ENCODE results near the gene GLRX5.

The GLRX5 gene

GRCh38 chr14:95522116-95522515, 12.7 kb upstream of the GLRX5 start:
- Histone ChIP-seq H3K27ac (ENCODE audit: low read depth, low read length) (no peak overlapping the region), H3K27me3 (ENCODE audit: control insufficient read depth in 1 of 2, insufficient read depth in 2 of 2, low read length in 2 of 2) (peaks cover 0 to 4% of the 10 kb centered on the region in 2 donors), H3K4me1 (ENCODE audit: insufficient read depth, low read length) (peaks cover 31% of the 10 kb centered on the region), H3K9ac (ENCODE audit: low read length) (no peak overlapping the region), H3K9me3 (ENCODE audit: low read length) (no peaks in the 10 kb centered on the region), H3K36me3 (ENCODE audit: insufficient read depth, low read length) (no peaks in the 10 kb centered on the region), H3K4me3 (ENCODE audit: low read depth in 1 of 2, low read length in 2 of 2) (no peak overlapping the region)

DNA sequence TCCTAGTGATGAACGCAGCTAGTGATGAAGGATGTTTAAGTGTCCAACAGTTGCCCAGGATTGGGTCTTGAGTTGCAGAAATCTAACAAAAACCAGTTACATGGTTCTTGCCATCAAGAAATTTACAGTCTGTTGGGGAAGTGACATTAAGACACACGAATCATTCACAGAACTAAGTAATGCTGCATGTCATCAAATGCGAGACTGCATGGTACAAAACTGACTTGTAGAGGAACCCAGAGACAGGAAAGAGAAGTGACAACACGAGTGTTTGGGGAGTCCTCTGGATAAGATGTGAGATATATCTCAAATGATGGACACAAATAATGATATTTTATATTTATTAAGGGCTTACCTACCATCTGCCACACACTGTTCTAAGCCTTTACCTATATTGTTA, 12.3 kb upstream of the GLRX5 start:
- Histone ChIP-seq H3K27me3 (ENCODE audit: control insufficient read depth in 1 of 2, insufficient read depth in 2 of 2, low read length in 2 of 2) (no peaks in the 10 kb centered on the region), H3K9ac (ENCODE audit: low read length) (no peak overlapping the region), H3K4me3 (ENCODE audit: low read depth in 1 of 2, low read length in 2 of 2) (no peak overlapping the region), H3K4me1 (ENCODE audit: insufficient read depth, low read length) (peaks cover 31% of the 10 kb centered on the region), H3K27ac (ENCODE audit: low read depth, low read length) (no peak overlapping the region), H3K9me3 (ENCODE audit: low read length) (no peaks in the 10 kb centered on the region), H3K36me3 (ENCODE audit: insufficient read depth, low read length) (no peaks in the 10 kb centered on the region)

- no peak overlapping the region for H3K9ac ChIP-seq (ENCODE audit: low read length)
- no peaks in the 10 kb centered on the region for H3K9me3 ChIP-seq (ENCODE audit: low read length)
- no peak overlapping the region for H3K4me3 ChIP-seq (ENCODE audit: low read depth in 1 of 2, low read length in 2 of 2)
- peaks cover 28% of the 10 kb centered on the region for H3K4me1 ChIP-seq (ENCODE audit: insufficient read depth, low read length)
- no peaks in the 10 kb centered on the region for H3K27me3 ChIP-seq (ENCODE audit: control insufficient read depth in 1 of 2, insufficient read depth in 2 of 2, low read length in 2 of 2)
- no peaks in the 10 kb centered on the region for H3K36me3 ChIP-seq (ENCODE audit: insufficient read depth, low read length)
- H3K27ac ChIP-seq (ENCODE audit: low read depth, low read length) = no peak overlapping the region
These were observed 11.6 kb upstream of the GLRX5 start for GRCh38 chr14:95523051-95523814.

DNA sequence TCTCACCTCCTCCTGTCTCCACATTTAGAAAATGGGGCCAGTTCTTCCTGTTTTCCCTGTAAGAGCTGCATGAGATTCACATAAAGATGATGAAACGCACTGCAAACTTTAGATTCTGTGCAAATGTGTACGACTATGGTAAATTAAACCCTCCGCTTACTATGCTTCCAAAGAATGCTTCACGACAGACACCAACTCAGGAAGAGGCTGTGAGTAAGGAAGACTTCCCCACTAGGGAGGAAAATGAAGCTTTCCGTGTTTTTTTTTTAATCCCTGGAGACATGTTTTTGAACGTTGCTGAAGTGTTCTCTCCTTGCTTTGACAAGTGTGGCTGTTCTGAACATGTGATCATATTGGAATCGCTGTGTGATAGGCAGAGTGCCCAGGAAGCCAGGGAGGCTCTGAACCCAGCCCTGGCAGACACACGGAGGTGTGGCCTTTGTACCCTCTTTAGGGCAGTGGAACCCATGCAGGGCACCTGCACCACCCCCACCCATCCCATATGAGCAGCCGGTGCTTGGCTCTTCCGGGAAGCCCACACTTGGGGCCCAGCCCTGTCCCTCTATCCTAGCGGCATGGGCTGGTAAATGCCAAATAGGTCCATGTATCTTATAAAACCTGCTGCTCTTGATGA, 10.9 kb upstream of the GLRX5 start:
- Histone ChIP-seq H3K27me3 (ENCODE audit: control insufficient read depth in 1 of 2, insufficient read depth in 2 of 2, low read length in 2 of 2) (no peaks in the 10 kb centered on the region), H3K9ac (ENCODE audit: low read length) (no peak overlapping the region), H3K27ac (ENCODE audit: low read depth, low read length) (no peak overlapping the region), H3K36me3 (ENCODE audit: insufficient read depth, low read length) (no peaks in the 10 kb centered on the region), H3K9me3 (ENCODE audit: low read length) (no peaks in the 10 kb centered on the region), H3K4me3 (ENCODE audit: low read depth in 1 of 2, low read length in 2 of 2) (no peak overlapping the region), H3K4me1 (ENCODE audit: insufficient read depth, low read length) (peaks cover 21% of the 10 kb centered on the region)

- Histone ChIP-seq H3K36me3 (ENCODE audit: insufficient read depth, low read length) (no peaks in the 10 kb centered on the region), H3K9me3 (ENCODE audit: low read length) (no peaks in the 10 kb centered on the region), H3K4me3 (ENCODE audit: low read depth in 1 of 2, low read length in 2 of 2) (no peak overlapping the region), H3K27me3 (ENCODE audit: control insufficient read depth in 1 of 2, insufficient read depth in 2 of 2, low read length in 2 of 2) (no peaks in the 10 kb centered on the region), H3K9ac (ENCODE audit: low read length) (no peak overlapping the region), H3K4me1 (ENCODE audit: insufficient read depth, low read length) (peaks cover 13% of the 10 kb centered on the region), H3K27ac (ENCODE audit: low read depth, low read length) (no peak overlapping the region)
These were observed 9.9 kb upstream of the GLRX5 start for GRCh38 chr14:95524706-95525512.

DNA sequence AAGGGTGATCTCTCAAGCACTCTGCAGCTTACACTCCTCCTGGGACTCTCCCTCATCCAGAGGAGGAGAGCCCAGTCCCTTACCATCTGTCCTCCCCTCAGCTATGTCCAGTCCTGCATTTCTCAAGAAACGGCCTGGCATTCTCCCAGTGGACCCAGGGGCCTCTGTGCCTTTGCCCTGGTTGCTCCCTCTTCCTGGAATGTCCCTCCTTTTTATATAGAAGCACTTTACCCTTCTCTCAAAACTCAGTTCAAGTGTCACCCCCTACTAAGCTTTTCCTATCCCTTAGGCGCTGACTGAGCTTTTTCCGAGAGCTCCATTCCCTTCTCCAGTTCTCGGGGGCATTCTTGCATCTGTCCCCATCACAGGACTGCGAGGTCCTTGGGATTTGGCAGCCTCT, 8.9 kb upstream of the GLRX5 start:
- Histone ChIP-seq H3K27ac (ENCODE audit: low read depth, low read length) (no peak overlapping the region), H3K9me3 (ENCODE audit: low read length) (no peaks in the 10 kb centered on the region), H3K36me3 (ENCODE audit: insufficient read depth, low read length) (no peaks in the 10 kb centered on the region), H3K4me1 (ENCODE audit: insufficient read depth, low read length) (peaks cover 9% of the 10 kb centered on the region), H3K4me3 (ENCODE audit: low read depth in 1 of 2, low read length in 2 of 2) (no peak overlapping the region), H3K9ac (ENCODE audit: low read length) (no peak overlapping the region), H3K27me3 (ENCODE audit: control insufficient read depth in 1 of 2, insufficient read depth in 2 of 2, low read length in 2 of 2) (no peaks in the 10 kb centered on the region)

- Histone ChIP-seq H3K4me3 (ENCODE audit: low read depth in 1 of 2, low read length in 2 of 2) (no peak overlapping the region), H3K36me3 (ENCODE audit: insufficient read depth, low read length) (no peaks in the 10 kb centered on the region), H3K4me1 (ENCODE audit: insufficient read depth, low read length) (peaks cover 9% of the 10 kb centered on the region), H3K9ac (ENCODE audit: low read length) (no peak overlapping the region), H3K27ac (ENCODE audit: low read depth, low read length) (no peak overlapping the region), H3K27me3 (ENCODE audit: control insufficient read depth in 1 of 2, insufficient read depth in 2 of 2, low read length in 2 of 2) (no peaks in the 10 kb centered on the region), H3K9me3 (ENCODE audit: low read length) (no peaks in the 10 kb centered on the region)
These were observed 8.1 kb upstream of the GLRX5 start for GRCh38 chr14:95526483-95527386.

GRCh38 chr14:95527387-95528002, 7.4 kb upstream of the GLRX5 start:
- Histone ChIP-seq H3K9ac (ENCODE audit: low read length) (no peak overlapping the region), H3K4me3 (ENCODE audit: low read depth in 1 of 2, low read length in 2 of 2) (no peak overlapping the region), H3K4me1 (ENCODE audit: insufficient read depth, low read length) (peaks cover 14% of the 10 kb centered on the region), H3K36me3 (ENCODE audit: insufficient read depth, low read length) (no peaks in the 10 kb centered on the region), H3K27ac (ENCODE audit: low read depth, low read length) (no peak overlapping the region), H3K9me3 (ENCODE audit: low read length) (no peaks in the 10 kb centered on the region), H3K27me3 (ENCODE audit: control insufficient read depth in 1 of 2, insufficient read depth in 2 of 2, low read length in 2 of 2) (no peaks in the 10 kb centered on the region)

GRCh38 chr14:95529216-95529615, 5.6 kb upstream of the GLRX5 start:
- H3K4me1 ChIP-seq (ENCODE audit: insufficient read depth, low read length) = peaks cover 28% of the 10 kb centered on the region
- no peaks in the 10 kb centered on the region for H3K9me3 ChIP-seq (ENCODE audit: low read length)
- no peak overlapping the region for H3K9ac ChIP-seq (ENCODE audit: low read length)
- H3K27me3 ChIP-seq (ENCODE audit: control insufficient read depth in 1 of 2, insufficient read depth in 2 of 2, low read length in 2 of 2) = no peaks in the 10 kb centered on the region
- H3K36me3 ChIP-seq (ENCODE audit: insufficient read depth, low read length) = no peaks in the 10 kb centered on the region
- no peak overlapping the region for H3K4me3 ChIP-seq (ENCODE audit: low read depth in 1 of 2, low read length in 2 of 2)
- H3K27ac ChIP-seq (ENCODE audit: low read depth, low read length) = no peak overlapping the region

GRCh38 chr14:95530473-95531276, 4.2 kb upstream of the GLRX5 start:
- Histone ChIP-seq H3K4me1 (ENCODE audit: insufficient read depth, low read length) (peaks cover 30% of the 10 kb centered on the region), H3K4me3 (ENCODE audit: low read depth in 1 of 2, low read length in 2 of 2) (no peak overlapping the region), H3K36me3 (ENCODE audit: insufficient read depth, low read length) (no peaks in the 10 kb centered on the region), H3K27ac (ENCODE audit: low read depth, low read length) (no peak overlapping the region), H3K27me3 (ENCODE audit: control insufficient read depth in 1 of 2, insufficient read depth in 2 of 2, low read length in 2 of 2) (no peaks in the 10 kb centered on the region), H3K9me3 (ENCODE audit: low read length) (no peaks in the 10 kb centered on the region), H3K9ac (ENCODE audit: low read length) (no peak overlapping the region)

All from muscle layer of colon (tissue), 2 donors.